ENCODE data around the gene FBXL13.
A peak's percentile ranks its signal among the peaks of the same experiment; 100 is the strongest.

The FBXL13 gene

GRCh38 chr7:102821994-102822747 is 252.4 kb downstream of the FBXL13 start:
- H3K4me3 ChIP-seq (ENCODE audit: low read length) = no peak overlapping the region
- DNase-seq (ENCODE audit: low read depth) = no peak
- no peak for TF ChIP-seq CTCF (conservative IDR thresholded peaks at IDR 0.05; ENCODE audit: low read length)

GRCh38 chr7:102819151-102819550 is 255.4 kb downstream of the FBXL13 start:
- no peak for TF ChIP-seq CTCF (conservative IDR thresholded peaks at IDR 0.05; ENCODE audit: low read length)
- no peak overlapping the region for H3K4me3 ChIP-seq (ENCODE audit: low read length)

GRCh38 chr7:102817616-102818573 is 256.7 kb downstream of the FBXL13 start:
- DNase-seq (ENCODE audit: low read depth) = no peak
- TF ChIP-seq CTCF (conservative IDR thresholded peaks at IDR 0.05; ENCODE audit: low read length) = no peak
- H3K4me3 ChIP-seq (ENCODE audit: low read length) = no peak overlapping the region

More at GRCh38 chr7:102819151-102819550, 255.4 kb downstream of the FBXL13 start:
- no peak for DNase-seq (ENCODE audit: low read depth)

- no peak for TF ChIP-seq CTCF (conservative IDR thresholded peaks at IDR 0.05; ENCODE audit: low read length)
- peak; percentile 36 for DNase-seq (ENCODE audit: low read depth)
- no peak overlapping the region for H3K4me3 ChIP-seq (ENCODE audit: low read length)
These were observed 260.5 kb downstream of the FBXL13 start for GRCh38 chr7:102814025-102814471.

- DNase-seq (ENCODE audit: low read depth) = no peak
- TF ChIP-seq CTCF (conservative IDR thresholded peaks at IDR 0.05; ENCODE audit: low read length) = no peak
- H3K4me3 ChIP-seq (ENCODE audit: low read length) = no peak overlapping the region
These were observed 261.2 kb downstream of the FBXL13 start for GRCh38 chr7:102813191-102814024.

- no peak for DNase-seq (ENCODE audit: low read depth)
- no peak for TF ChIP-seq CTCF (conservative IDR thresholded peaks at IDR 0.05; ENCODE audit: low read length)
- H3K4me3 ChIP-seq (ENCODE audit: low read length) = no peak overlapping the region
These were observed 262.5 kb downstream of the FBXL13 start for GRCh38 chr7:102811942-102812678.
